AG04450 (cell line): ENCODE results near the gene PHRF1. TPM values are rescaled to one million over a fixed set of nuclear protein-coding genes. Genes with fewer than 3 reads are reported as not detected.

Experiments used
- CTCF ChIA-PET: fragments of 300-600, 350-600 bp; formaldehyde crosslinking; extraction: SDS; loops from one replicate; lab custom pipeline; 2022; ENCODE audit warnings: antibody characterized with exemption, inconsistent platforms; lab: Charles Lee
- POLR2A ChIA-PET: fragments of 350-600 bp; formaldehyde crosslinking; extraction: SDS; loops from one replicate; lab custom pipeline; 2021; ENCODE audit warnings: antibody characterized with exemption, inconsistent platforms; lab: Yijun Ruan, JAX
- DNase-seq: peaks from one replicate; pipeline ENCODE4 v3.0.0-alpha.2; 2011; ENCODE audit warnings: low read depth, low spot score
- H3K27ac ChIP-seq: one replicate; pipeline ENCODE4 v1.5.1; 2012; ENCODE audit warnings: low read depth, low read length, control low read depth
- H3K27me3 ChIP-seq: one replicate; pipeline ENCODE4 v1.6.0; 2012; ENCODE audit warnings: low read length; ENCODE audit not compliant: control insufficient read depth, insufficient read depth
- H3K4me3 ChIP-seq: 2 replicates; pipeline ENCODE4 v1.5.1; 2011; ENCODE audit warnings: mild to moderate bottlenecking, low read depth, low read length, control low read depth
- H3K9me3 ChIP-seq: 2 replicates; pipeline ENCODE4 v1.5.1; 2012; ENCODE audit warnings: low read length; ENCODE audit not compliant: control insufficient read depth, insufficient read depth
- polyA plus RNA-seq: library from polyadenylated mRNA; depleted of rRNA; stranded (reverse); fragments of >200 nt; gene quantifications from 2 replicates; pipeline ENCODE4 v1.2.3, GENCODE V29; 2011
- TF ChIP-seq, protein P1 (sequence below): IDR thresholded peaks from 2 replicates; pipeline ENCODE4 v1.5.1; 2011; ENCODE audit warnings: low read depth, low read length, control low read depth, inconsistent platforms

The PHRF1 gene
- polyA plus RNA-seq, 1 experiment: 7.3 TPM

GRCh38 chr11:617199-617911 is 41.1 kb downstream of the PHRF1 start:
- Histone ChIP-seq H3K9me3 (no peaks in the 10 kb centered on the region; the same call in 1 of the 2 replicates), H3K4me3 (no peak overlapping the region), H3K27me3 (no peaks in the 10 kb centered on the region), H3K27ac (no peak overlapping the region)
- TF ChIP-seq, protein P1, sequence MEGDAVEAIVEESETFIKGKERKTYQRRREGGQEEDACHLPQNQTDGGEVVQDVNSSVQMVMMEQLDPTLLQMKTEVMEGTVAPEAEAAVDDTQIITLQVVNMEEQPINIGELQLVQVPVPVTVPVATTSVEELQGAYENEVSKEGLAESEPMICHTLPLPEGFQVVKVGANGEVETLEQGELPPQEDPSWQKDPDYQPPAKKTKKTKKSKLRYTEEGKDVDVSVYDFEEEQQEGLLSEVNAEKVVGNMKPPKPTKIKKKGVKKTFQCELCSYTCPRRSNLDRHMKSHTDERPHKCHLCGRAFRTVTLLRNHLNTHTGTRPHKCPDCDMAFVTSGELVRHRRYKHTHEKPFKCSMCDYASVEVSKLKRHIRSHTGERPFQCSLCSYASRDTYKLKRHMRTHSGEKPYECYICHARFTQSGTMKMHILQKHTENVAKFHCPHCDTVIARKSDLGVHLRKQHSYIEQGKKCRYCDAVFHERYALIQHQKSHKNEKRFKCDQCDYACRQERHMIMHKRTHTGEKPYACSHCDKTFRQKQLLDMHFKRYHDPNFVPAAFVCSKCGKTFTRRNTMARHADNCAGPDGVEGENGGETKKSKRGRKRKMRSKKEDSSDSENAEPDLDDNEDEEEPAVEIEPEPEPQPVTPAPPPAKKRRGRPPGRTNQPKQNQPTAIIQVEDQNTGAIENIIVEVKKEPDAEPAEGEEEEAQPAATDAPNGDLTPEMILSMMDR: no peak
- CTCF ChIA-PET: no interaction called here
- POLR2A ChIA-PET: no interaction called here
- DNase-seq: no peak

- ChIA-PET POLR2A (interaction anchor here (0.7 kb wide), 1 partner anchor 303 kb away, joined by 3 read pairs; no protein-coding TSS in a partner anchor), CTCF (no interaction called here)
- no peak overlapping the region for H3K4me3 ChIP-seq
- TF ChIP-seq, protein P1: no peak
- no peaks in the 10 kb centered on the region; the same call in 1 of the 2 replicates for H3K9me3 ChIP-seq
- H3K27me3 ChIP-seq: no peaks in the 10 kb centered on the region
- DNase-seq: no peak
- no peak overlapping the region for H3K27ac ChIP-seq
Observed at GRCh38 chr11:617912-618682, 41.8 kb downstream of the PHRF1 start.

- no peaks in the 10 kb centered on the region; the same call in 1 of the 2 replicates for H3K9me3 ChIP-seq
- TF ChIP-seq, protein P1: no peak
- no peak for DNase-seq
- ChIA-PET POLR2A (no interaction called here), CTCF (no interaction called here)
- H3K27ac ChIP-seq: no peak overlapping the region
- H3K4me3 ChIP-seq: no peak overlapping the region
- no peaks in the 10 kb centered on the region for H3K27me3 ChIP-seq
Observed at GRCh38 chr11:618856-619627, 42.8 kb downstream of the PHRF1 start.

DNA sequence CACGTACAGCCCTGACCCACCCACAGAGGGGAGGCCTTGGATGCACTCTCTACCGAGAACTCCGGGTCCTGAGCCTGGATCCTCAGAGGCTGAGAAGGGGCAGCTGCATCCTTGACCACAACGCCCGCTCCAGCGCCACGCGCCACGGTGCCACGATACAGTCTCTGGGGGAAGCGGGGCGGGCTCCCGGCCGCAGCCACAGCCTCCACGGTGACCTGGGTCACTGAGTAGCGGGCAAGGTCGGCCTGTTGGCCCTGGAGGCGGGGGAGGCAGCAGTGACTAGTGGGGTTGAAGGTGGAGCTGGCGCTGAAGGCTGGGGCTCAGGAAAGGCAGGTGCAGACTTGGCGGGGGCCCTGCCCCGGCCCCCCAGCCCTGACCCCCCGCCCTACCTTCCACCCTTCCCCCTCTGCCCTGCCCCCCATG is 43.4 kb downstream of the PHRF1 start:
- TF ChIP-seq, protein P1: no peak
- ChIA-PET CTCF (no interaction called here), POLR2A (no interaction called here)
- H3K27me3 ChIP-seq: no peaks in the 10 kb centered on the region
- no peak for DNase-seq
- no peak overlapping the region for H3K4me3 ChIP-seq
- no peaks in the 10 kb centered on the region; the same call in 1 of the 2 replicates for H3K9me3 ChIP-seq
- no peak overlapping the region for H3K27ac ChIP-seq
